ENCODE results near the gene ATP6V0A4. TPM values are rescaled to one million over a fixed set of nuclear protein-coding genes. Genes with fewer than 3 reads are reported as not detected.

The ATP6V0A4 gene
- total and polyA plus RNA-seq, 7 donors = not detected

DNA sequence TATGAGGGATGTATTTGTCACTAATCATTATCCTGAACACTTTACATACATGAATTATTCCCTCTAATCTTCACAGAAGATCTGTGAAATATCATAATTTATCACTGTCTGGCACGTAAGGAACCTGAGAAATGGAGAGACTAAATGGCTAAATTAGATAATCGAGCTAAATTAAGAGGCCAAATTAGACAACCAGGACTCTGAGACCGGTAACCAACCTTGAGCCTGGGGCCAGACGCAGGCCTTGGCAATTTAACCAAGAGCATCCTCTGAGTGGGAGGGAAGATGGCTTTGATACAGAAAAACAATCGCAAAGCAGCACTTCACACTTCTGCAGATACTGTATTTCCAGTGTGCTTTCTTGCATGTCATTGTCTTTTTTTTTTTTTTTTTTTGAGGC is 118.2 kb downstream of the ATP6V0A4 start:
- 69 to 76% methylated on average over 5 of the region's 5 CpGs for WGBS, 2 donors
- H3K4me3 ChIP-seq = no peak overlapping the region

DNA sequence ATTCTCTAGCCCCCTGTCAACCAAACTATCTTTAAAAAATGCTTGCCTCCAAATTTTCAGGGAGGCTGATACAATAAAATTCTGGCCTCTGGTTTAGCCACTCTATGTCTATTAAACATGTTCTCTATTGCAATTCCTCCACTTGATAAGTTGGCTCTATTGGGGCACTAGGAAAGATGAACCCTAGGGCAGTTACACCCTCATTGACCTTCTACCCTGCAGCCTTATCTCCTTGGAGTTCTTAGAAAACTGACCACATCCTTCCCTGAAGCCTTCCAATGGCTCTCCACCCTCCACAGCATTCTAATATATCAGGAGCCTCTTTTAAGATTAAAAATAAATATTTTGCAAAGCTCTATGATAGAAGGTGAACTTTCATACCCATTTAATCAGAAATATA is 127.4 kb downstream of the ATP6V0A4 start:
- Histone ChIP-seq H3K27ac (no peak overlapping the region), H3K4me3 (no peak overlapping the region), H3K27me3 (peaks cover 0 to 6% (median 0%) of the 10 kb centered on the region in 3 donors), H3K9me3 (no peaks in the 10 kb centered on the region), H3K36me3 (no peaks in the 10 kb centered on the region), H3K4me1 (no peaks in the 10 kb centered on the region)
- intact Hi-C loops (cut with DNase I) = no loop called here
- DNase-seq = no peak
- no peak for TF ChIP-seq CTCF (IDR thresholded peaks at IDR 0.05)
- no peak for TF ChIP-seq POLR2A (IDR thresholded peaks at IDR 0.05)
- TF ChIP-seq EP300 (IDR thresholded peaks at IDR 0.05) = no peak
- TF ChIP-seq POLR2AphosphoS5 (IDR thresholded peaks at IDR 0.05) = no peak

More for the DNA sequence above, 118.2 kb downstream of the ATP6V0A4 start:
- Histone ChIP-seq H3K9me3 (no peaks in the 10 kb centered on the region), H3K4me1 (no peaks in the 10 kb centered on the region), H3K27me3 (no peaks in the 10 kb centered on the region), H3K36me3 (no peaks in the 10 kb centered on the region), H3K27ac (no peak overlapping the region)
- DNase-seq = no peak
- TF ChIP-seq CTCF (IDR thresholded peaks at IDR 0.05) (no peak), EP300 (IDR thresholded peaks at IDR 0.05) (no peak), POLR2A (IDR thresholded peaks at IDR 0.05) (no peak), POLR2AphosphoS5 (IDR thresholded peaks at IDR 0.05) (no peak)
- intact Hi-C loops (cut with DNase I) = no loop called here

GRCh38 chr7:138669364-138669763 is 128.6 kb downstream of the ATP6V0A4 start:
- WGBS, 2 donors = 16 to 72% methylated on average over 4 of the region's 4 CpGs
- Histone ChIP-seq H3K27me3 (peaks cover 0 to 11% (median 3%) of the 10 kb centered on the region in 3 donors), H3K27ac (no peak overlapping the region), H3K4me3 (no peak overlapping the region), H3K36me3 (no peaks in the 10 kb centered on the region), H3K4me1 (peaks cover 0 to 2% (median 1%) of the 10 kb centered on the region in 4 donors), H3K9me3 (no peaks in the 10 kb centered on the region)
- TF ChIP-seq POLR2AphosphoS5 (IDR thresholded peaks at IDR 0.05) = no peak
- no peak for TF ChIP-seq EP300 (IDR thresholded peaks at IDR 0.05)
- TF ChIP-seq CTCF (IDR thresholded peaks at IDR 0.05) = no peak
- TF ChIP-seq POLR2A (IDR thresholded peaks at IDR 0.05) = no peak
- intact Hi-C loops (cut with DNase I) = no loop called here
- no peak for DNase-seq

- H3K27me3 ChIP-seq = peaks cover 0 to 11% (median 7%) of the 10 kb centered on the region in 3 donors
- TF ChIP-seq EP300 (IDR thresholded peaks at IDR 0.05) (no peak), CTCF (IDR thresholded peaks at IDR 0.05) (no peak), POLR2A (IDR thresholded peaks at IDR 0.05) (no peak), POLR2AphosphoS5 (IDR thresholded peaks at IDR 0.05) (no peak)
- H3K36me3 ChIP-seq = no peaks in the 10 kb centered on the region
- H3K27ac ChIP-seq = no peak overlapping the region
- H3K9me3 ChIP-seq = no peaks in the 10 kb centered on the region
- intact Hi-C loops (cut with DNase I) = no loop called here
- H3K4me3 ChIP-seq = no peak overlapping the region
- 78 to 88% methylated on average over 3 of the region's 3 CpGs for WGBS, 2 donors
- DNase-seq = no peak
- H3K4me1 ChIP-seq = peaks cover 0 to 7% (median 2%) of the 10 kb centered on the region in 4 donors
Observed at GRCh38 chr7:138668946-138669345, 129.1 kb downstream of the ATP6V0A4 start.

GRCh38 chr7:138668229-138668596 is 129.8 kb downstream of the ATP6V0A4 start:
- Histone ChIP-seq H3K4me3 (no peak overlapping the region), H3K27ac (no peak overlapping the region), H3K4me1 (peaks cover 0 to 7% (median 2%) of the 10 kb centered on the region in 4 donors), H3K9me3 (no peaks in the 10 kb centered on the region), H3K27me3 (peaks cover 0 to 14% (median 10%) of the 10 kb centered on the region in 3 donors), H3K36me3 (no peaks in the 10 kb centered on the region)
- DNase-seq = no peak
- 90 to 95% methylated on average over 2 of the region's 2 CpGs for WGBS, 2 donors
- intact Hi-C loops (cut with DNase I) = no loop called here
- TF ChIP-seq POLR2A (IDR thresholded peaks at IDR 0.05) = no peak
